Measurements from ENCODE around the gene CCDC92.
A peak's percentile ranks its signal among the peaks of the same experiment; 100 is the strongest.

CCDC92 gene

GRCh38 chr12:123902821-123903220, 69.8 kb downstream of the CCDC92 start:
- no peaks in the 10 kb centered on the region for H3K36me3 ChIP-seq (ENCODE audit: insufficient read depth, low read length)
- H3K4me3 ChIP-seq, result no peak overlapping the region
- no peak overlapping the region for H3K9ac ChIP-seq (ENCODE audit: insufficient read length)
- no peak overlapping the region for H3K27ac ChIP-seq
- H3K9me3 ChIP-seq (ENCODE audit: low read depth, low read length), result no peaks in the 10 kb centered on the region
- no peak for DNase-seq (ENCODE audit: low read depth, low spot score)
- TF ChIP-seq FOXP2 (optimal IDR thresholded peaks at IDR 0.05; ENCODE audit: control extremely low read depth, extremely low read length, insufficient read depth), result no peak
- TF ChIP-seq EZH2 (IDR thresholded peaks at IDR 0.05), result no peak
- TF ChIP-seq POLR2AphosphoS5 (IDR thresholded peaks at IDR 0.05; ENCODE audit: borderline replicate concordance, low read depth, low read length), result no peak

- Histone ChIP-seq H3K36me3 (ENCODE audit: insufficient read depth, low read length) (no peaks in the 10 kb centered on the region), H3K27ac (no peak overlapping the region), H3K4me3 (no peak overlapping the region), H3K9me3 (ENCODE audit: low read depth, low read length) (no peaks in the 10 kb centered on the region), H3K9ac (ENCODE audit: insufficient read length) (no peak overlapping the region)
- no peak for DNase-seq (ENCODE audit: low read depth, low spot score)
- TF ChIP-seq POLR2AphosphoS5 (IDR thresholded peaks at IDR 0.05; ENCODE audit: borderline replicate concordance, low read depth, low read length) (no peak), EZH2 (IDR thresholded peaks at IDR 0.05) (no peak), FOXP2 (optimal IDR thresholded peaks at IDR 0.05; ENCODE audit: control extremely low read depth, extremely low read length, insufficient read depth) (no peak)
Observed at GRCh38 chr12:123900871-123901376, 71.7 kb downstream of the CCDC92 start.

GRCh38 chr12:123899368-123899767, 73.3 kb downstream of the CCDC92 start:
- no peaks in the 10 kb centered on the region for H3K9me3 ChIP-seq (ENCODE audit: low read depth, low read length)
- no peak for TF ChIP-seq POLR2AphosphoS5 (IDR thresholded peaks at IDR 0.05; ENCODE audit: borderline replicate concordance, low read depth, low read length)
- TF ChIP-seq EZH2 (IDR thresholded peaks at IDR 0.05), result no peak
- TF ChIP-seq FOXP2 (optimal IDR thresholded peaks at IDR 0.05; ENCODE audit: control extremely low read depth, extremely low read length, insufficient read depth), result no peak
- H3K27ac ChIP-seq, result no peak overlapping the region
- H3K4me3 ChIP-seq, result no peak overlapping the region
- no peak for DNase-seq (ENCODE audit: low read depth, low spot score)
- no peak overlapping the region for H3K9ac ChIP-seq (ENCODE audit: insufficient read length)
- H3K36me3 ChIP-seq (ENCODE audit: insufficient read depth, low read length), result no peaks in the 10 kb centered on the region

- DNase-seq (ENCODE audit: low read depth, low spot score), result no peak
Observed at GRCh38 chr12:123898673-123899072, 74.0 kb downstream of the CCDC92 start.

GRCh38 chr12:123897221-123897620, 75.4 kb downstream of the CCDC92 start:
- no peak for TF ChIP-seq FOXP2 (optimal IDR thresholded peaks at IDR 0.05; ENCODE audit: control extremely low read depth, extremely low read length, insufficient read depth)
- no peak for TF ChIP-seq EZH2 (IDR thresholded peaks at IDR 0.05)
- no peak for TF ChIP-seq POLR2AphosphoS5 (IDR thresholded peaks at IDR 0.05; ENCODE audit: borderline replicate concordance, low read depth, low read length)
- DNase-seq (ENCODE audit: low read depth, low spot score), result no peak
- H3K27ac ChIP-seq, result peak overlapping the region; percentile 95
- H3K9ac ChIP-seq (ENCODE audit: insufficient read length), result peak overlapping the region; percentile 24
- H3K4me3 ChIP-seq, result no peak overlapping the region
- no peaks in the 10 kb centered on the region for H3K9me3 ChIP-seq (ENCODE audit: low read depth, low read length)
- H3K36me3 ChIP-seq (ENCODE audit: insufficient read depth, low read length), result no peaks in the 10 kb centered on the region

More at GRCh38 chr12:123898673-123899072, 74.0 kb downstream of the CCDC92 start:
- H3K4me3 ChIP-seq, result no peak overlapping the region
- H3K9me3 ChIP-seq (ENCODE audit: low read depth, low read length), result no peaks in the 10 kb centered on the region
- H3K9ac ChIP-seq (ENCODE audit: insufficient read length), result no peak overlapping the region
- no peak overlapping the region for H3K27ac ChIP-seq
- H3K36me3 ChIP-seq (ENCODE audit: insufficient read depth, low read length), result no peaks in the 10 kb centered on the region
- TF ChIP-seq POLR2AphosphoS5 (IDR thresholded peaks at IDR 0.05; ENCODE audit: borderline replicate concordance, low read depth, low read length) (no peak), EZH2 (IDR thresholded peaks at IDR 0.05) (no peak), FOXP2 (optimal IDR thresholded peaks at IDR 0.05; ENCODE audit: control extremely low read depth, extremely low read length, insufficient read depth) (no peak)

GRCh38 chr12:123896767-123897166, 75.9 kb downstream of the CCDC92 start:
- H3K36me3 ChIP-seq (ENCODE audit: insufficient read depth, low read length), result no peaks in the 10 kb centered on the region
- TF ChIP-seq FOXP2 (optimal IDR thresholded peaks at IDR 0.05; ENCODE audit: control extremely low read depth, extremely low read length, insufficient read depth) (no peak), POLR2AphosphoS5 (IDR thresholded peaks at IDR 0.05; ENCODE audit: borderline replicate concordance, low read depth, low read length) (no peak), EZH2 (IDR thresholded peaks at IDR 0.05) (no peak)
- H3K9ac ChIP-seq (ENCODE audit: insufficient read length), result peak overlapping the region; percentile 60
- no peaks in the 10 kb centered on the region for H3K9me3 ChIP-seq (ENCODE audit: low read depth, low read length)
- peak overlapping the region; percentile 95 for H3K27ac ChIP-seq
- no peak for DNase-seq (ENCODE audit: low read depth, low spot score)
- H3K4me3 ChIP-seq, result peak overlapping the region; percentile 4; the same call in 1 of the 2 replicates

GRCh38 chr12:123895451-123895850, 77.2 kb downstream of the CCDC92 start:
- 0 out of 2 replicates have a peak overlapping the region, but pooled peaks have one; percentile 10 for H3K4me3 ChIP-seq
- peak overlapping the region; percentile 62 for H3K27ac ChIP-seq
- no peak overlapping the region for H3K9ac ChIP-seq (ENCODE audit: insufficient read length)
- no peaks in the 10 kb centered on the region for H3K36me3 ChIP-seq (ENCODE audit: insufficient read depth, low read length)
- no peaks in the 10 kb centered on the region for H3K9me3 ChIP-seq (ENCODE audit: low read depth, low read length)
- TF ChIP-seq FOXP2 (optimal IDR thresholded peaks at IDR 0.05; ENCODE audit: control extremely low read depth, extremely low read length, insufficient read depth) (no peak), EZH2 (IDR thresholded peaks at IDR 0.05) (no peak)
- no peak for DNase-seq (ENCODE audit: low read depth, low spot score)

GRCh38 chr12:123894823-123895345, 77.7 kb downstream of the CCDC92 start:
- Histone ChIP-seq H3K36me3 (ENCODE audit: insufficient read depth, low read length) (no peaks in the 10 kb centered on the region), H3K4me3 (peak overlapping the region; percentile 10; the same call in 1 of the 2 replicates), H3K27ac (peak overlapping the region; percentile 62), H3K9ac (ENCODE audit: insufficient read length) (no peak overlapping the region), H3K9me3 (ENCODE audit: low read depth, low read length) (no peaks in the 10 kb centered on the region)
- DNase-seq (ENCODE audit: low read depth, low spot score), result no peak
- TF ChIP-seq EZH2 (IDR thresholded peaks at IDR 0.05), result no peak
- no peak for TF ChIP-seq POLR2AphosphoS5 (IDR thresholded peaks at IDR 0.05; ENCODE audit: borderline replicate concordance, low read depth, low read length)
- TF ChIP-seq FOXP2 (optimal IDR thresholded peaks at IDR 0.05; ENCODE audit: control extremely low read depth, extremely low read length, insufficient read depth), result no peak

- TF ChIP-seq POLR2AphosphoS5 (IDR thresholded peaks at IDR 0.05; ENCODE audit: borderline replicate concordance, low read depth, low read length) (no peak), FOXP2 (optimal IDR thresholded peaks at IDR 0.05; ENCODE audit: control extremely low read depth, extremely low read length, insufficient read depth) (no peak), EZH2 (IDR thresholded peaks at IDR 0.05) (no peak)
- H3K9ac ChIP-seq (ENCODE audit: insufficient read length), result no peak overlapping the region
- H3K27ac ChIP-seq, result no peak overlapping the region
- no peak for DNase-seq (ENCODE audit: low read depth, low spot score)
- H3K36me3 ChIP-seq (ENCODE audit: insufficient read depth, low read length), result no peaks in the 10 kb centered on the region
- no peak overlapping the region for H3K4me3 ChIP-seq
- no peaks in the 10 kb centered on the region for H3K9me3 ChIP-seq (ENCODE audit: low read depth, low read length)
Observed at GRCh38 chr12:123893276-123893675, 79.4 kb downstream of the CCDC92 start.

Measured in SK-N-MC (cell line).